HepG2 (cell line): ENCODE measurements around the gene AP2A2. TPM values are rescaled to one million over a fixed set of nuclear protein-coding genes. Genes with fewer than 3 reads are reported as not detected.

Experiments
- AGO1 ChIP-seq: fragments of 200-400 bp; formaldehyde crosslinking; IDR thresholded peaks from 2 replicates; pipeline ENCODE4 v1.6.1; 2017; ENCODE audit warnings: mild to moderate bottlenecking, low read depth, low read length, moderate library complexity; ENCODE audit not compliant: poor library complexity, severe bottlenecking
- BATF2 ChIP-seq: sonication (generic); formaldehyde crosslinking; IDR thresholded peaks from 2 replicates; pipeline ENCODE4 v1.8.0; 2022; ENCODE audit warnings: mild to moderate bottlenecking, missing genetic modification reagents, moderate library complexity
- BHLHE40 ChIP-seq: IDR thresholded peaks from 2 replicates; pipeline ENCODE4 v1.6.1; 2011; ENCODE audit warnings: low read length, improper control_type of control experiment
- CEBPG ChIP-seq: IDR thresholded peaks from 2 replicates; pipeline ENCODE4 v1.6.1; 2016
- FOXC1 ChIP-seq: sonication (generic); formaldehyde crosslinking; IDR thresholded peaks from 2 replicates; pipeline ENCODE4 v1.8.0; 2022; ENCODE audit warnings: mild to moderate bottlenecking, missing genetic modification reagents, borderline replicate concordance
- HINFP ChIP-seq: sonication (generic); formaldehyde crosslinking; IDR thresholded peaks from 2 replicates; pipeline ENCODE4 v1.4.0; 2020; ENCODE audit warnings: low read depth, mild to moderate bottlenecking, missing genetic modification reagents
- HMGXB4 ChIP-seq, 2 experiments: sonication (generic) in 1 of 2; formaldehyde crosslinking in 1 of 2; IDR thresholded peaks; 2 replicates each; pipeline versions ENCODE4 v1.4.0 to v1.6.1; 2018 to 2020; ENCODE audit warnings: missing genetic modification reagents in 2 of 2, borderline replicate concordance in 1 of 2, low read depth in 1 of 2, mild to moderate bottlenecking in 1 of 2, missing biosample characterization in 1 of 2
- HNRNPL ChIP-seq: fragments of 200-400 bp; formaldehyde crosslinking; IDR thresholded peaks from 2 replicates; pipeline ENCODE4 v1.6.1; 2017; ENCODE audit warnings: mild to moderate bottlenecking, low read depth, low read length
- KDM3A ChIP-seq: IDR thresholded peaks from 2 replicates; pipeline ENCODE4 v1.6.1; 2018; ENCODE audit warnings: low read depth, missing compliant biosample characterization
- LRRFIP1 ChIP-seq: sonication (generic); formaldehyde crosslinking; conservative IDR thresholded peaks from 2 replicates; pipeline ENCODE4 v1.4.0; 2020; ENCODE audit warnings: missing genetic modification reagents
- MIER2 ChIP-seq: IDR thresholded peaks from 2 replicates; pipeline ENCODE4 v1.6.1; 2016; ENCODE audit warnings: missing biosample characterization, missing genetic modification reagents
- RAD21 ChIP-seq: fragments of 450-650 bp; formaldehyde crosslinking; IDR thresholded peaks from 2 replicates; pipeline ENCODE4 v1.5.0; 2020; ENCODE audit warnings: mild to moderate bottlenecking
- STAG1 ChIP-seq: sonication (generic); formaldehyde crosslinking; IDR thresholded peaks from 2 replicates; pipeline ENCODE4 v1.4.0; 2020; ENCODE audit warnings: missing genetic modification reagents
- THRA ChIP-seq: sonication (generic); formaldehyde crosslinking; IDR thresholded peaks from 2 replicates; pipeline ENCODE4 v1.4.0; 2020; ENCODE audit warnings: missing genetic modification reagents, borderline replicate concordance
- ZNF451 ChIP-seq: sonication (generic); formaldehyde crosslinking; IDR thresholded peaks from 2 replicates; pipeline ENCODE4 v1.5.0; 2020; ENCODE audit warnings: mild to moderate bottlenecking, missing genetic modification reagents
- ZNF710 ChIP-seq: sonication (generic); formaldehyde crosslinking; IDR thresholded peaks from 2 replicates; pipeline ENCODE4 v1.5.0; 2020; ENCODE audit warnings: mild to moderate bottlenecking, missing genetic modification reagents, borderline replicate concordance
- ZNF788 ChIP-seq: sonication (generic); formaldehyde crosslinking; IDR thresholded peaks from 2 replicates; pipeline ENCODE4 v1.5.0; 2020; ENCODE audit warnings: mild to moderate bottlenecking, missing genetic modification reagents, borderline replicate concordance
- polyA plus RNA-seq, 8 experiments: library from polyadenylated mRNA; depleted of rRNA in 3 of 8; stranded (reverse) in 7 of 8; unstranded in 1 of 8; fragments of >200 nt; fragmentation: Illumina TruSeq in 4 of 8; extraction: Trizol in 4 of 8; gene quantifications; 2 replicates each; pipeline versions ENCODE4 v1.2.1 to v1.2.3, GENCODE V29; 2011 to 2016; ENCODE audit warnings: low read depth in 4 of 8, missing spikeins in 1 of 8, mixed read lengths in 1 of 8; ENCODE audit not compliant: insufficient read depth in 1 of 8
- total RNA-seq, 5 experiments: library from RNA; depleted of rRNA; stranded (reverse); fragments of >200 nt; fragmentation: Illumina TruSeq; extraction: Trizol; gene quantifications; 2 replicates each; pipeline ENCODE4 v1.2.3, GENCODE V29; 2016; ENCODE audit warnings: low read depth in 1 of 5

The AP2A2 gene
- total and polyA plus RNA-seq, 2 of the 13 experiments (the other 11 are each of a cell fraction or from before 2014, with no cell fraction given): 25.7 to 75.7 TPM

- TF ChIP-seq HMGXB4 (CRISPR knock-in tag; IDR thresholded peaks at IDR 0.05; ENCODE audit: borderline replicate concordance in 1 of 2, low read depth in 1 of 2) (peak; percentile 35 to 38; a peak in 1 of 4 replicates), AGO1 (peak; percentile 7), MIER2 (CRISPR knock-in tag) (0 out of 2 replicates have a peak, but pooled peaks have one; percentile 16), ZNF788 (peak; percentile 63; the same call in 1 of the 2 replicates), HNRNPL (peak; percentile 95), LRRFIP1 (CRISPR knock-in tag) (no peak), KDM3A (CRISPR knock-in tag) (0 out of 2 replicates have a peak, but pooled peaks have one; percentile 57), RAD21 (CRISPR knock-in tag) (peak; percentile 96), CEBPG (CRISPR knock-in tag) (0 out of 2 replicates have a peak, but pooled peaks have one; percentile 14), FOXC1 (CRISPR knock-in tag) (peak; percentile 88; the same call in 1 of the 2 replicates), BATF2 (CRISPR knock-in tag) (no peak), ZNF451 (0 out of 2 replicates have a peak, but pooled peaks have one; percentile 58), BHLHE40 (peak; percentile 57; the same call in 1 of the 2 replicates), ZNF710 (CRISPR knock-in tag) (0 out of 2 replicates have a peak, but pooled peaks have one; percentile 27), STAG1 (CRISPR knock-in tag) (peak; percentile 100), THRA (CRISPR knock-in tag) (peak; percentile 45; the same call in 1 of the 2 replicates), HINFP (CRISPR knock-in tag) (no peak)
Measured at GRCh38 chr11:1050581-1051355, 125.1 kb downstream of the AP2A2 start (continued).
